GM12873 (cell line): ENCODE data around the gene PTH2R.

Experiments used
- CTCF ChIP-seq: IDR thresholded peaks from 2 replicates; pipeline ENCODE4 v1.5.1; 2012; ENCODE audit warnings: low read depth, mild to moderate bottlenecking, moderate library complexity, low read length, control low read depth; ENCODE audit not compliant: insufficient read depth; ENCODE audit errors: missing control alignments

The PTH2R gene

GRCh38 chr2:208515099-208515498 lies 108.5 kb downstream of the PTH2R start:
- TF ChIP-seq CTCF, result no peak

- no peak for TF ChIP-seq CTCF
Measured at GRCh38 chr2:208529796-208530195, 123.2 kb downstream of the PTH2R start.

- no peak for TF ChIP-seq CTCF
Measured at GRCh38 chr2:208531361-208531760, 124.8 kb downstream of the PTH2R start.

- no peak for TF ChIP-seq CTCF
Measured at GRCh38 chr2:208541461-208541988, 134.9 kb downstream of the PTH2R start.

- TF ChIP-seq CTCF, result no peak
Measured at GRCh38 chr2:208541989-208542464, 135.4 kb downstream of the PTH2R start.

GRCh38 chr2:208542465-208543041 lies 136.0 kb downstream of the PTH2R start:
- TF ChIP-seq CTCF, result no peak
